ENCODE results near the gene EPG5.
"Not testable (repeated sequence)": the region's sequence is repeated elsewhere in the genome, so short reads cannot be mapped to it uniquely, and the experiment has no call there.

Gene EPG5

GRCh38 chr18:45871431-45872084 lies 95.6 kb downstream of the EPG5 start:
- no peak for DNase-seq (ENCODE audit: low read depth in 2 of 2, low spot score in 1 of 2)

GRCh38 chr18:45870419-45870818 lies 96.7 kb downstream of the EPG5 start:
- DNase-seq (ENCODE audit: low read depth in 2 of 2, low spot score in 1 of 2), result no peak

- DNase-seq (ENCODE audit: low read depth in 2 of 2, low spot score in 1 of 2), result no peak
These were observed 101.7 kb downstream of the EPG5 start for GRCh38 chr18:45865466-45865865.

GRCh38 chr18:45864081-45864480 lies 103.0 kb downstream of the EPG5 start:
- DNase-seq (ENCODE audit: low read depth in 2 of 2, low spot score in 1 of 2), result no peak

- no peak for DNase-seq (ENCODE audit: low read depth in 2 of 2, low spot score in 1 of 2)
These were observed 103.7 kb downstream of the EPG5 start for GRCh38 chr18:45863469-45863868.

- DNase-seq (ENCODE audit: low read depth in 2 of 2, low spot score in 1 of 2), result no peak
These were observed 105.2 kb downstream of the EPG5 start for GRCh38 chr18:45861926-45862325.

- no peak for DNase-seq (ENCODE audit: low read depth in 2 of 2, low spot score in 1 of 2)
These were observed 106.2 kb downstream of the EPG5 start for GRCh38 chr18:45860971-45861370.

- DNase-seq (ENCODE audit: low read depth in 2 of 2, low spot score in 1 of 2), result no peak
These were observed 106.6 kb downstream of the EPG5 start for GRCh38 chr18:45860492-45860891.

GRCh38 chr18:45859334-45859733 lies 107.8 kb downstream of the EPG5 start:
- DNase-seq (ENCODE audit: low read depth in 2 of 2, low spot score in 1 of 2), result no peak

GRCh38 chr18:45856531-45856930 lies 110.6 kb downstream of the EPG5 start:
- DNase-seq (ENCODE audit: low read depth in 2 of 2, low spot score in 1 of 2), result no peak

- no peak for DNase-seq (ENCODE audit: low read depth in 2 of 2, low spot score in 1 of 2)
These were observed 113.0 kb downstream of the EPG5 start for GRCh38 chr18:45854036-45854586.

GRCh38 chr18:45852631-45853030 lies 114.5 kb downstream of the EPG5 start:
- no peak for DNase-seq (ENCODE audit: low read depth in 2 of 2, low spot score in 1 of 2)

GRCh38 chr18:45851161-45851925 lies 115.8 kb downstream of the EPG5 start:
- no peak for DNase-seq (ENCODE audit: low read depth in 2 of 2, low spot score in 1 of 2)

GRCh38 chr18:45850021-45850420 lies 117.1 kb downstream of the EPG5 start:
- DNase-seq (ENCODE audit: low read depth in 2 of 2, low spot score in 1 of 2), result no peak

GRCh38 chr18:45849529-45849928 lies 117.6 kb downstream of the EPG5 start:
- no peak for DNase-seq (ENCODE audit: low read depth in 2 of 2, low spot score in 1 of 2)

GRCh38 chr18:45848643-45849042 lies 118.5 kb downstream of the EPG5 start:
- DNase-seq (ENCODE audit: low read depth in 2 of 2, low spot score in 1 of 2), result not testable (repeated sequence)

- DNase-seq (ENCODE audit: low read depth in 2 of 2, low spot score in 1 of 2), result no peak
These were observed 120.0 kb downstream of the EPG5 start for GRCh38 chr18:45847119-45847518.

GRCh38 chr18:45845410-45845809 lies 121.7 kb downstream of the EPG5 start:
- no peak for DNase-seq (ENCODE audit: low read depth in 2 of 2, low spot score in 1 of 2)

- DNase-seq (ENCODE audit: low read depth in 2 of 2, low spot score in 1 of 2), result no peak
These were observed 122.2 kb downstream of the EPG5 start for GRCh38 chr18:45844938-45845337.

GRCh38 chr18:45843019-45843418 lies 124.1 kb downstream of the EPG5 start:
- no peak for DNase-seq (ENCODE audit: low read depth in 2 of 2, low spot score in 1 of 2)

- no peak for DNase-seq (ENCODE audit: low read depth in 2 of 2, low spot score in 1 of 2)
These were observed 125.2 kb downstream of the EPG5 start for GRCh38 chr18:45841765-45842442.

Data from stimulated activated CD8-positive, alpha-beta memory T cell treated with anti-CD3 and anti-CD28 coated beads, Interleukin-4, amount 100 ng/mL, for 4 hours (primary cell).